ENCODE data around the gene TMEM256. TPM values are rescaled to one million over a fixed set of nuclear protein-coding genes. Genes with fewer than 3 reads are reported as not detected.
A peak's percentile ranks its signal among the peaks of the same experiment; 100 is the strongest.

TMEM256 gene
- total and polyA plus RNA-seq, 9 of the 15 experiments (the other 6 are each of a cell fraction or from before 2014, with no cell fraction given), result 43.4 to 177 (median 68.5) TPM

DNA sequence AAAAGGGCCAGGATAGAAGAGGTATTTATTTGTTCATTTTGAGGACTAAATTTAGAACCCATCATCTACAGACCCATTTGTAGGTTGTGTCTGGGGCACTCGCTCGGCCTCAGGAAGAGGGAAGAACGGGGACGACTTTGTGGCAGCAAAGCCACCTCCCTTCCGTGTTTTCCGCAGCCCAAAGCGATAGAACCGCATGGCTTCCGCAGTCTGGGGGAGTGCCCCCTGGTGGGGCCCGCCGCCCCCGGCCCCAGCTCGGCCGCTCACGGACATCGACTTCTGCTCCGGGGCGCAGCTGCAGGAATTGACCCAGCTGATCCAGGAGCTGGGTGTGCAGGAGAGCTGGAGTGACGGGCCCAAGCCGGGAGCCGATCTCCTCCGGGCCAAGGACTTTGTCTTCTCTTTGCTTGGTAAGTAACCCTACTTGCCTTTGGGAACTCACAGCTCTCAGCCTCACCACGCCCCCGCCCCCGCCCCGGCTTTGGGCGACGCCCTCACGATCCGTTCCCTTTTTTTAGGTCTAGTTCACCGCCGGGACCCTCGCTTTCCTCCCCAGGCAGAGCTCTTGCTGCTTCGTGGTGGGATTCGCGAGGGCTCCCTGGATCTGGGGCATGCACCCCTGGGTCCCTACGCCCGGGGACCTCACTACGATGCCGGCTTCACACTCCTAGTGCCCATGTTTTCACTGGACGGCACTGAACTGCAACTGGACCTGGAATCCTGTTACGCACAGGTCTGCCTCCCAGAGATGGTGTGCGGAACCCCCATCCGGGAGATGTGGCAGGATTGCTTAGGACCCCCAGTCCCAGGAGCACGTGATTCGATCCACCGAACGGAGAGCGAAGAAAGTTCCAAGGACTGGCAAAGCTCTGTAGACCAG is 32.0 kb upstream of the TMEM256 start (continued):
- TF ChIP-seq, protein P1, sequence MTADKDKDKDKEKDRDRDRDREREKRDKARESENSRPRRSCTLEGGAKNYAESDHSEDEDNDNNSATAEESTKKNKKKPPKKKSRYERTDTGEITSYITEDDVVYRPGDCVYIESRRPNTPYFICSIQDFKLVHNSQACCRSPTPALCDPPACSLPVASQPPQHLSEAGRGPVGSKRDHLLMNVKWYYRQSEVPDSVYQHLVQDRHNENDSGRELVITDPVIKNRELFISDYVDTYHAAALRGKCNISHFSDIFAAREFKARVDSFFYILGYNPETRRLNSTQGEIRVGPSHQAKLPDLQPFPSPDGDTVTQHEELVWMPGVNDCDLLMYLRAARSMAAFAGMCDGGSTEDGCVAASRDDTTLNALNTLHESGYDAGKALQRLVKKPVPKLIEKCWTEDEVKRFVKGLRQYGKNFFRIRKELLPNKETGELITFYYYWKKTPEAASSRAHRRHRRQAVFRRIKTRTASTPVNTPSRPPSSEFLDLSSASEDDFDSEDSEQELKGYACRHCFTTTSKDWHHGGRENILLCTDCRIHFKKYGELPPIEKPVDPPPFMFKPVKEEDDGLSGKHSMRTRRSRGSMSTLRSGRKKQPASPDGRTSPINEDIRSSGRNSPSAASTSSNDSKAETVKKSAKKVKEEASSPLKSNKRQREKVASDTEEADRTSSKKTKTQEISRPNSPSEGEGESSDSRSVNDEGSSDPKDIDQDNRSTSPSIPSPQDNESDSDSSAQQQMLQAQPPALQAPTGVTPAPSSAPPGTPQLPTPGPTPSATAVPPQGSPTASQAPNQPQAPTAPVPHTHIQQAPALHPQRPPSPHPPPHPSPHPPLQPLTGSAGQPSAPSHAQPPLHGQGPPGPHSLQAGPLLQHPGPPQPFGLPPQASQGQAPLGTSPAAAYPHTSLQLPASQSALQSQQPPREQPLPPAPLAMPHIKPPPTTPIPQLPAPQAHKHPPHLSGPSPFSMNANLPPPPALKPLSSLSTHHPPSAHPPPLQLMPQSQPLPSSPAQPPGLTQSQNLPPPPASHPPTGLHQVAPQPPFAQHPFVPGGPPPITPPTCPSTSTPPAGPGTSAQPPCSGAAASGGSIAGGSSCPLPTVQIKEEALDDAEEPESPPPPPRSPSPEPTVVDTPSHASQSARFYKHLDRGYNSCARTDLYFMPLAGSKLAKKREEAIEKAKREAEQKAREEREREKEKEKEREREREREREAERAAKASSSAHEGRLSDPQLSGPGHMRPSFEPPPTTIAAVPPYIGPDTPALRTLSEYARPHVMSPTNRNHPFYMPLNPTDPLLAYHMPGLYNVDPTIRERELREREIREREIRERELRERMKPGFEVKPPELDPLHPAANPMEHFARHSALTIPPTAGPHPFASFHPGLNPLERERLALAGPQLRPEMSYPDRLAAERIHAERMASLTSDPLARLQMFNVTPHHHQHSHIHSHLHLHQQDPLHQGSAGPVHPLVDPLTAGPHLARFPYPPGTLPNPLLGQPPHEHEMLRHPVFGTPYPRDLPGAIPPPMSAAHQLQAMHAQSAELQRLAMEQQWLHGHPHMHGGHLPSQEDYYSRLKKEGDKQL (CRISPR knock-in tag; IDR thresholded peaks at IDR 0.05; ENCODE audit: borderline replicate concordance), result no peak
- no peak for TF ChIP-seq FOXJ2 (tag; IDR thresholded peaks at IDR 0.05)
- no peak for TF ChIP-seq U2AF2 (optimal IDR thresholded peaks at IDR 0.05; ENCODE audit: low read depth, low read length)
- TF ChIP-seq ZBTB17 (CRISPR knock-in tag; IDR thresholded peaks at IDR 0.05), result no peak
- no peak for TF ChIP-seq GATA2 (CRISPR knock-in tag; IDR thresholded peaks at IDR 0.05)
- no peak for TF ChIP-seq ZNF224 (CRISPR knock-in tag; IDR thresholded peaks at IDR 0.05)
- TF ChIP-seq, protein P2, sequence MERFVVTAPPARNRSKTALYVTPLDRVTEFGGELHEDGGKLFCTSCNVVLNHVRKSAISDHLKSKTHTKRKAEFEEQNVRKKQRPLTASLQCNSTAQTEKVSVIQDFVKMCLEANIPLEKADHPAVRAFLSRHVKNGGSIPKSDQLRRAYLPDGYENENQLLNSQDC (CRISPR knock-in tag; IDR thresholded peaks at IDR 0.05), result no peak
- no peak for TF ChIP-seq TAL1 (IDR thresholded peaks at IDR 0.05)
- no peak for TF ChIP-seq TCF7 (IDR thresholded peaks at IDR 0.05; ENCODE audit: borderline replicate concordance)
- no peak for TF ChIP-seq ZNF75A (CRISPR knock-in tag; IDR thresholded peaks at IDR 0.05)
- no peak for TF ChIP-seq GABPA (tag; conservative IDR thresholded peaks at IDR 0.05; ENCODE audit: low read depth)
- no peak for TF ChIP-seq ZNF217 (CRISPR knock-in tag; IDR thresholded peaks at IDR 0.05)
- no peak for TF ChIP-seq PURB (CRISPR knock-in tag; IDR thresholded peaks at IDR 0.05; ENCODE audit: low read depth)
- TF ChIP-seq ZNF146 (CRISPR knock-in tag; IDR thresholded peaks at IDR 0.05; ENCODE audit: unreplicated experiment), result no peak
- no peak for TF ChIP-seq TAF1 (IDR thresholded peaks at IDR 0.05; ENCODE audit: control insufficient read depth, extremely low read depth, insufficient read depth, low read length, severe bottlenecking)
- no peak for TF ChIP-seq PTBP1 (IDR thresholded peaks at IDR 0.05; ENCODE audit: low read depth, low read length)
- TF ChIP-seq ZNF780A (CRISPR knock-in tag; IDR thresholded peaks at IDR 0.05), result no peak
- no peak for TF ChIP-seq HDAC2 (IDR thresholded peaks at IDR 0.05)
- no peak for TF ChIP-seq HOXB6 (CRISPR knock-in tag; IDR thresholded peaks at IDR 0.05; ENCODE audit: borderline replicate concordance)
- peak; percentile 51; the same call in 1 of the 2 replicates for TF ChIP-seq POLR2A (conservative IDR thresholded peaks at IDR 0.05)
- TF ChIP-seq HMGXB4 (CRISPR knock-in tag; IDR thresholded peaks at IDR 0.05), result no peak
- TF ChIP-seq MAFG (tag; conservative IDR thresholded peaks at IDR 0.05), result no peak
